Gastroesophageal sphincter (tissue), 3 donors: Measurements from ENCODE around the gene NOTCH4.

Source experiments
- CTCF ChIP-seq, 4 experiments: fragments of 200-600 bp in 2 of 4; fragments of 450-650 bp in 2 of 4; sonication (generic) in 1 of 4; IDR thresholded peaks; one replicate each; pipeline ENCODE4 v1.5.1; 2017 to 2019; ENCODE audit warnings: antibody characterized with exemption in 4 of 4, mild to moderate bottlenecking in 2 of 4, moderate library complexity in 2 of 4
- EP300 ChIP-seq: sonication (generic); formaldehyde crosslinking; IDR thresholded peaks from one replicate; pipeline ENCODE4 v1.6.1; 2017; ENCODE audit warnings: antibody characterized with exemption, mild to moderate bottlenecking
- POLR2A ChIP-seq, 2 donors: fragments of 450-650 bp; IDR thresholded peaks; one replicate each; pipeline ENCODE4 v1.6.1; 2017; ENCODE audit warnings: antibody characterized with exemption in 2 of 2, mild to moderate bottlenecking in 2 of 2, moderate library complexity in 1 of 2
- POLR2AphosphoS5 ChIP-seq: sonication (generic); formaldehyde crosslinking; IDR thresholded peaks from one replicate; pipeline ENCODE4 v1.6.1; 2017; ENCODE audit warnings: antibody characterized with exemption

- no peak for TF ChIP-seq CTCF (IDR thresholded peaks at IDR 0.05)
- TF ChIP-seq POLR2AphosphoS5, result no peak
- no peak for TF ChIP-seq POLR2A (IDR thresholded peaks at IDR 0.05)
- TF ChIP-seq EP300, result no peak
Observed at GRCh38 chr6:32200711-32201475, 23.0 kb downstream of the NOTCH4 start.
